Activated T-cell treated with anti-CD3 and anti-CD28 coated beads for 4 hours (primary cell): ENCODE data around the gene ACADM.
"Not testable (repeated sequence)": the region's sequence is repeated elsewhere in the genome, so short reads cannot be mapped to it uniquely, and the experiment has no call there.

Experiments used
- DNase-seq: peaks from one replicate; pipeline ENCODE4 v3.0.0-alpha.2; 2020

Gene ACADM

DNA sequence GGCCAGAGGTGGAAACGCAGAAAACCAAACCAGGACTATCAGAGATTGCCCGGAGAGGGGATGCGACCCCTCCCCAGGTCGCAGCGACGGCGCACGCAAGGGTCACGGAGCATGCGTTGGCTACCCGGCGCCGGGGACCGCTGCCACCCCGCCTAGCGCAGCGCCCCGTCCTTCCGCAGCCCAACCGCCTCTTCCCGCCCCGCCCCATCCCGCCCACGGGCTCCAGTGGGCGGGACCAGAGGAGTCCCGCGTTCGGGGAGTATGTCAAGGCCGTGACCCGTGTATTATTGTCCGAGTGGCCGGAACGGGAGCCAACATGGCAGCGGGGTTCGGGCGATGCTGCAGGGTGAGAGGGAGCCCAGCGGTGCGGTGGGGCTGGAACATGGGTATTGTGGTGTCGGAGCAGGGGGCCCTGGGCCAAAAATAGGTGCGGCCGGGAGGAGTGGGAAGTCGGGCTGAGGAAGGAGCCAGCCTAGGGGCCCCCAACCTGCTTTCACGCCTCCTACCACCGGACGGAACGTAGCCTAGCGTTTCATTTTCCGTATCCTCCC is at the start of gene ACADM:
ACADM (plus strand) TSS at position 238 of the 551 bp plus-strand sequence; CDS start at position 317, 79 bp downstream.
- DNase-seq: peak; percentile 84

- no peak for DNase-seq
These were observed 47.1 kb upstream of the ACADM start for GRCh38 chr1:75677443-75677842.

- DNase-seq: not testable (repeated sequence)
These were observed 46.5 kb upstream of the ACADM start for GRCh38 chr1:75677964-75678363.

DNA sequence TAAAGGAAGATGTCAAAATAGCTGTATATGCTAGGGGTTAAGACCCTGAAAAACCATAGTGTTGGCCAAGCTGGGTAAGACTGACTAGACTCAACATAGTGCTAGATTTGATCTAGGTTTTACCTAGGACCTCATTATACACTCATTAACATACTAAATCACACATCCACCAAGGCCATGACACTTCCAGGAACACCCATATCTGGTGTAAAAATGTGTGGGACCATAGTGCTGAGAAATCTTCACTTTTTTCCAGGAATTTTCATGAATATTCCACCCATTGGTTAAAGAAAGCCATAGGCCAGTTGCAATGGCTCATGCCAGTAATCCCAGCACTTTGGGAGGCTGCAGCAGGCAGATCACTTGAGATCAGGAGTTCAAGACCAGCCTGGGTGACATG is 34.0 kb upstream of the ACADM start:
- no peak for DNase-seq

GRCh38 chr1:75693551-75693950 is 31.0 kb upstream of the ACADM start:
- no peak for DNase-seq

- DNase-seq: no peak
These were observed 28.5 kb upstream of the ACADM start for GRCh38 chr1:75696000-75696399.

- no peak for DNase-seq
These were observed 17.3 kb upstream of the ACADM start for GRCh38 chr1:75707191-75707590.

DNA sequence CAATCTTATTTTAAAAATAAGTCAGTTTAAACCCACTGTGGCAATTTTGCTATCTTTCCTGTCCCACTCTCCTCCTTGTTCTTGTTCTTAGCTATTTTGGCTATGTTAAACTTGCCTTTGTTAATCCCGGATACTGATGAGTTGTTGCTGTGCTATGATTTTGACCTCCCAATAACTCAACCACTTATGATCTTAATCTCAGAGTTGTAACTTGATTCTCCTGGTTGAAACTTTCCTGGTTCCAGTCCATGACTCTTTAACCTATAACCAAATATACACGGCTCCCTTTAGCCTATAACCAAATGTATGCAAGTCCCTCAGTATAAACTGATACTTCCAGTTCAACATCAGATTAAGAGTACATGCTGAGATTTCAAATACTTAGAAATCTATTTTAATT is 15.6 kb upstream of the ACADM start:
- DNase-seq: no peak

GRCh38 chr1:75710832-75711231 is 13.7 kb upstream of the ACADM start:
- DNase-seq: no peak

- DNase-seq: no peak
These were observed 12.7 kb upstream of the ACADM start for GRCh38 chr1:75711846-75712245.

DNA sequence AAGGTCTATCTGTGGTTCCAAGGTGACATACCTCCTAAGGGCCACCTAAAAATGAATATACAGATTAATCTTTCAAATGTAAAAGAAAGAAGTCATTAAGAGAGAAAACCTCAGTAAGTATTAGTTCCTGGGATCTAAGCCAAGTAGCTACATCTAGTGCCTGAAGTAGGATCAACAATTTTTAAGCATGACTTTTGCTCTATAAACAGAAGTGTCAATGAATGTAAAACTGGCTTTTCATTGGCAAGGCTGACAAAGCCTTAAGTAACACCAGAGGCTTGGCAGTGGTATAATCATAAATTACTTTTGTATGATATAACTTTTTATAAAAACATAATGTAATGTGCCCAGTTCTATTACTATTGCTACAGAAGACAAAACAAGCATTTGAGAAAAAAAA is 12.2 kb upstream of the ACADM start:
- no peak for DNase-seq

DNA sequence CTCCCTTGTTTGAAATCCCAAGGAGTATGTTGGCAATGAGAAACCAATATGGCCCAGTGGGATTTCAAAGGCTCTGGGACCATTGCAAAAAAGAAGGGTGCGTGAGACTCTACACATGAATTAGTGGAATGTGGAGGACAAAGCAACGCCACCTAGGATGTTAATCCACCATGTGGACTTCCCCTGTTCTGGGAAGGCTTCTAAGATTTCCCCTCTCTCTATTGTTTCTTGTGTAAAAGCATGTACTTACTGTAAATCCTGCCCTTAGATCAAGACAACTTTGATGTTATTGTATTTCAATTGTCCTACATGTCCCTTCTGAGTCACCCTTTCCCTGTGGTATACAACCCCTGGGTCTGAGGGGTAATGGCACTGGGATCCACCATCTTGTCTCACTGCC is 4.7 kb upstream of the ACADM start:
- no peak for DNase-seq

GRCh38 chr1:75720325-75720724 is 4.2 kb upstream of the ACADM start:
- DNase-seq: no peak

GRCh38 chr1:75720820-75721219 is 3.7 kb upstream of the ACADM start:
- DNase-seq: no peak

DNA sequence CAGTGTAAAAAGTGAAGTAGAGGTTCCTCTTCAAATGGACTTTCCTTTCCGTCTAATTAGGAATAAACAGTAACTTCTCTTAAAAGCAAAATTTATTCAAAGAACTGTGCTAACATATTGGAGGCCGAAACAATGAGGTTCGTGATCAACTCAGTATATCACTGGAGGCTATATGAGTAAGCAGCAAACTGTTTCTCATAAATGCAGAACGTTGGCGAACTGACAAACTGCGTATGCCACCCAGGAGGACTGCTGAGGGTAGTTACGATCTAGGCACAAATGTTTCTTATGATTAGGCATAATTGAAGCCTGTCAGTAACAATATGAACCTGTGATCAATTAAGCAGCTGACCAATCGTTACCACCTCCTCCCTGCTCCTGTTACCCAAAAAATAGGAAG is 2.3 kb upstream of the ACADM start:
- DNase-seq: not testable (repeated sequence)

DNA sequence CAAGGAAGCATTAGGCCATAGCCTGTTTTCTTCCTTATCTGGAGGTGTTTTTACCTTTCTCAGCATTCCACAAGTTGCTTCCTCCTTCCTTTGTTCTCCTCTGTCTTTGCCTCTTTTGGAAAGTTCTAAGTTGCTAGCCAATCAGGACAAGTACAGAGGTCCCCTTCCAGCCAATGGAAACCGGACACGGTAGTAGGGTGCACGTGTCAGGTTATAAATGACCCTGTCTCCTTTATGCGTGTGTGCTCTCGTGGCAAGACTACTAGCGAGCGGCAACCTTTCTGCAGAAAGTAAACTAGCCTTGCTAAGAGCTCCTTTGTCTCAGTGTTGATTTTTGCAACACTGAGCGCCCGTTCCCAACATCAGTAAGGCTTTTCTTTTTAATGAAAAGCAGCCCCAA is 1.5 kb upstream of the ACADM start:
- DNase-seq: no peak

DNA sequence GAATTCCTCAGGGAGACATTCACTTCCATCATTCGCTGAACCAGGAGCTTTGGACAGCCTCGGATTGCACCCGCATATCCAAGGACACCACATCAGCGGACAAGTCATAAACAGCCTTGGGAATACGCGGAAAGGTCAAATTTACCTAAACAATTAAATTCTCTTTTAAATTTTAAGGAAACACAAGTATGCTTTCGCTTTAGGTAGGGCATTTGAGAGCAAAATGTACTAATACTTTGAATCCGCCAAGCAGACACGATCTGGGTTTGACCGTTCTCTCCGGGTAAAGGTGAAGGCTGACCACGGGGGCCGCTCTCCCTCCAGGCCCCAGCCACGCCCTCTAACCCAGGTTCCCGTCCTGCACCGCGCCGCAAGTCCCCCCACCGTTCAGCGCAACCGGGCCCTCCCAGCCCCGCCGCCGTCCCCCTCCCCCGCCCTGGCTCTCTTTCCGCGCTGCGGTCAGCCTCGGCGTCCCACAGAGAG is 479 bp upstream of the ACADM start:
- DNase-seq: peak; percentile 52

GRCh38 chr1:75725266-75725665 is 757 bp downstream of the ACADM start:
- no peak for DNase-seq

DNA sequence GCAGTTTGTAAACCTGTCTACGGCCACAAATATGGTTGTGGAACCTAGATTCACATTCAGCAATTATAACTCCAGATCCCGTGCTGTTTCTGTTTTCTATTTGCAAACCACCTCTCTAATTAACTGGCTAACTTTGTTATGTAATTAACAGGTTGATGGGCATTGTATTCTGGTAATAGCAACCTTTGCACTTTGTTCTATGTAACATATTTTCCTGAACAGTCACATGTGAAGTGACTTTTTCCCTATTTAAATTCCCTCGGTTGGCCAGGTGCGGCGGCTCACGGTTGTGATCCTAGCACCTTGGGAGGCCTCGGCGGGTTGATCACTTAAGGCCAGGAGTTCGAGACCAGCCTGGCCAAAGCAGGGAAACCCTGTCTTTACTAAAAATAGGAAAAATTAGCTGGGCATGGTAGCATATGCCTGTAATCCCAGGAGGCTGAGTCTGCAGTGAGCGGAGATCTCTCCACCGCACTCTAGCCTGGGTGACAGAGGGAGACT is 1.4 kb downstream of the ACADM start:
- no peak for DNase-seq

DNA sequence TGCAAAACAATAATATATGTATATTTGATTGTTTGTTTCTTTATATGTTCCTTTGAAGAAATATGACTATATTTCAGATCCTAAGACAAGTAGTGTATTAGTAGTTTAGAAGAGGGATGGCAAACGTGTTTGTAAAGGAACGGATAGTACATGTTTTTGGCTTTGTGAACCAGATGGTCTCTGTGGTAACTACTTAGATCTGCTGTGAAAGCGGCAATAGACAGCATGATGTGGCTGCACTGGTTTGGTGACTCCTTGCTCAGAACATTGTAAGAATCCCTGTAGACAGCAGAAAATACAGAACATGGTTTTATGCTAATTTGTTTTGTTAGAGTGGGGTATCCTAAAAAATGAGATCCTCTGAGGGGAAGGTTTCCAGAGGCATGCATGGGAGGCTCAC is 3.1 kb downstream of the ACADM start:
- DNase-seq: no peak

DNA sequence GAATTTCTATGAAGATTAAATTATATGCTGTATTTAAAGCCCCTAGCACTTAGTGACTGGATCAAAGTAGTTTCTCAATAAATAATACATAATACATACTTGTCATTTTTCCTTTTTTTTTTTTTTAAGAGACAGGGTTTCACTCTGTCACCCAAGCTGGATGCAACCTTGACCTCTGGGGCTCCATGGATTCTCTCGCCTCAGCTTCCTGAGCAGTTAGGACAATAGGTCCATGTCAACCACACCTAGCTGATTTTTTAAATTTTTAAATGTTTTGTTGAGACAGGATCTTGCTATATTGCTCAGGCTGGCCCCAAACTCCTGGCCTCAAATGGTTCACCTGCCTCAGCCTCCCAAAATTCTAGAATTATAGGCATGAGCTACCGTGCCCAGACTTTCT is 5.9 kb downstream of the ACADM start:
- no peak for DNase-seq

DNA sequence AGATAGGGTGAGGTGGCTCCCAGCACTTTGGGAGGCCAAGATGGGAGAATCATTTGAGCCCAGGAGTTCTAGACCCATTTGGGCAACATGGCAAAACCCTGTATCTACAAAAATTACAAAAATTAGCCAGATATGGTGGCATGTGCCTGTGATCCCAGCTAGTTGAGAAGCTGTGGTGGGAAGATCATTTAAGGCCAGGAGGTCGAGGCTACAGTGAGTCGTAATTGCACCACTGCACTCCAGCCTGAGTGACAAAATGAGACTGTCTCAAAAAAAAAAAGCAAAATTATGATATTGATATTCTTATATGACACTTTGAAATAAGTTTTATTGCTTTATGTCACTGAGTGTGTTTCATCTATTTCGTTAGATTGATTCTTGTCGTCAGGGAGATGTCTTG is 7.4 kb downstream of the ACADM start:
- no peak for DNase-seq

DNA sequence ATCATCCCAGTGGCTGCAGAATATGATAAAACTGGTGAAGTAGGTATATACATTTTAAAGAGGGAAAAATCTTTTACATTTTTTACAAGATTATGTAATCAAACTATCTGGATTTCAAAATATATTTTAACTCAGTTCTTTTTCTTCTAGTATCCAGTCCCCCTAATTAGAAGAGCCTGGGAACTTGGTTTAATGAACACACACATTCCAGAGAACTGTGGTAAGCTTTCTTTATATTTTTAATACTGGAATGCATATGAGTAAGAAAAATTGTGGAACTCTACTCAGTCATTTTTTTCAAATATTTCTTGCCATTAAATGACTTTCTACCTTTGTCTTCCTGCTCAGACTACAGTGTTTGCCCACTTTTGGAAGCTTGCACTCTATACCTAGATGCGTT is 8.2 kb downstream of the ACADM start:
- no peak for DNase-seq

GRCh38 chr1:75733661-75734060 is 9.2 kb downstream of the ACADM start:
- DNase-seq: no peak

GRCh38 chr1:75736016-75736415 is 11.5 kb downstream of the ACADM start:
- no peak for DNase-seq
